Activated T-cell treated with anti-CD3 and anti-CD28 coated beads, Interleukin-2, amount 50 U/mL, for 72 hours (primary cell): ENCODE results near the gene SEC24B. TPM values are rescaled to one million over a fixed set of nuclear protein-coding genes. Genes with fewer than 3 reads are reported as not detected.
A peak's percentile ranks its signal among the peaks of the same experiment; 100 is the strongest.
"Not testable (repeated sequence)": the region's sequence is repeated elsewhere in the genome, so short reads cannot be mapped to it uniquely, and the experiment has no call there.

ENCODE experiments used
- ATAC-seq, 2 donors: fragments of 150-1000 bp; cut with Tn5 transposase; replicated peaks in 1 of 2; 2 replicates each; pipeline ENCODE4 v1.10.0; 2021; ENCODE audit warnings: moderate library complexity in 2 of 2, mild to moderate bottlenecking in 1 of 2
- DNase-seq, 2 donors: peaks; one replicate each; pipeline ENCODE4 v3.0.0; 2021 to 2022; ENCODE audit warnings: mixed read lengths in 1 of 2
- H3K27ac Mint-ChIP-seq: one replicate; pipeline ENCODE4 v1.8.0; 2022; ENCODE audit warnings: mild to moderate bottlenecking, moderate library complexity, mixed read lengths
- H3K27me3 Mint-ChIP-seq: one replicate; pipeline ENCODE4 v1.8.0; 2022; ENCODE audit warnings: low read depth, mixed read lengths
- H3K36me3 Mint-ChIP-seq, 2 donors: one replicate each; pipeline ENCODE4 v1.8.0; 2022; ENCODE audit warnings: mixed read lengths in 2 of 2, mild to moderate bottlenecking in 1 of 2; ENCODE audit not compliant: insufficient read depth in 2 of 2
- H3K4me1 Mint-ChIP-seq: one replicate; pipeline ENCODE4 v1.8.0; 2022; ENCODE audit warnings: low read depth, mixed read lengths
- H3K4me3 Mint-ChIP-seq, 2 donors: one replicate each; pipeline ENCODE4 v1.8.0; 2022; ENCODE audit warnings: mild to moderate bottlenecking in 2 of 2, mixed read lengths in 2 of 2, moderate library complexity in 2 of 2
- H3K9me3 Mint-ChIP-seq, 2 donors: one replicate each; pipeline ENCODE4 v1.8.0; 2022; ENCODE audit warnings: mixed read lengths in 2 of 2
- total RNA-seq, 2 donors: library from RNA; stranded (reverse); gene quantifications; one replicate each; pipeline ENCODE4 v1.2.3, GENCODE V29; 2022

The SEC24B gene
- total RNA-seq, 2 donors from 2014 or later, result 25.0 to 25.8 TPM

DNA sequence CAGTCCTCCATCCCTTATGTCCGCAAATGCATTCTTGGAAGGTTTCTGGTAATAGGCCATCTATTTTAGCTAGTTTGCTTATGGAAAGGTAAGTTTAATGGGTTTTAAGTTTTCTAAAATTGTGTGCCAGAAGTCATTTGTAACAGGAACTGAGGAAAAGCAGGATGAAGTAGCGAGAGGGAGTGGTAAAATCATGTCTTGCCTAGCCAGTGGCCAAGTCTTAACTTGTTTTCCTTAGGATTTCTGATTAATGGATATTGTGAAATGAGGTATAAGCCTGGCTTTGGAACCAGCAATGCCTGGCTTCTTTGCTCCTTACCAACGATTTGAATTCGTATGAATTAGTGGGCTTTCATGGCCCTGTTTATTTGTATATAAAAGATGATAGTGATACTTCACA is 7.3 kb downstream of the SEC24B start:
- ATAC-seq (no peak), DNase-seq (no peak)
- Mint-ChIP-seq H3K27ac (no peak overlapping the region), H3K36me3 (peaks cover 5% of the 10 kb centered on the region in 2 donors), H3K27me3 (no peaks in the 10 kb centered on the region), H3K4me3 (no peak overlapping the region), H3K9me3 (peaks cover 0 to under 1% of the 10 kb centered on the region in 2 donors), H3K4me1 (peaks cover 78% of the 10 kb centered on the region)

DNA sequence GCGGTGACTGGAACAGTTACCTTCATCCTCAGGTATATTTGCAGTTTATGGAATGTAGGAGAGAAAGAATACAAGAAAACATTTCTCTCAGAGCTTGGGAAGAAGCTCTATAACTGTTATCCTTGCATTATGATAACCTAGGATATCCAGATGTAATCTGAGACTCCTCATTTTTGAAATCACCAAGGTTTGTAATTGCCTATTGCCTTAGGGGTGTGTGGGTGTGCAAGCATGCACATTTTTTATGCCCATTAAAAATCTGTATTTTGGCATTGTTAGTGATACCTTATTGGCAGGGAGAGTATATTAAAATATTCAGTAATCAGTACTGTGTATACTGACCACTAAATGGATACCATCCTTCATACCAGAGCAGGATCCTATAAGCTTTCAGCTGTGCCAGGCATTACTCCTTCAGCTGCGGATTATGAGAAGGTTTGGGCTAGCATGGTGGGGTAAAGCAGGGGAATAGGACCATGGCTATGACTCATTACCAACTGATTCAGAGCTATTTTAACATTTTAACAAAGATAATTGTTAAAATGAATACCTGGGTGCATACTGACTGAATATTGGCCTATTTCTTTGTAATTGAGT is 8.3 kb downstream of the SEC24B start:
- DNase-seq (no peak), ATAC-seq (no peak)
- no peaks in the 10 kb centered on the region for H3K27me3 Mint-ChIP-seq
- no peak overlapping the region for H3K27ac Mint-ChIP-seq
- H3K36me3 Mint-ChIP-seq, result peaks cover 6 to 13% of the 10 kb centered on the region in 2 donors
- H3K9me3 Mint-ChIP-seq, result peaks cover 0 to 2% of the 10 kb centered on the region in 2 donors
- H3K4me1 Mint-ChIP-seq, result peaks cover 73% of the 10 kb centered on the region
- H3K4me3 Mint-ChIP-seq, result no peak overlapping the region

DNA sequence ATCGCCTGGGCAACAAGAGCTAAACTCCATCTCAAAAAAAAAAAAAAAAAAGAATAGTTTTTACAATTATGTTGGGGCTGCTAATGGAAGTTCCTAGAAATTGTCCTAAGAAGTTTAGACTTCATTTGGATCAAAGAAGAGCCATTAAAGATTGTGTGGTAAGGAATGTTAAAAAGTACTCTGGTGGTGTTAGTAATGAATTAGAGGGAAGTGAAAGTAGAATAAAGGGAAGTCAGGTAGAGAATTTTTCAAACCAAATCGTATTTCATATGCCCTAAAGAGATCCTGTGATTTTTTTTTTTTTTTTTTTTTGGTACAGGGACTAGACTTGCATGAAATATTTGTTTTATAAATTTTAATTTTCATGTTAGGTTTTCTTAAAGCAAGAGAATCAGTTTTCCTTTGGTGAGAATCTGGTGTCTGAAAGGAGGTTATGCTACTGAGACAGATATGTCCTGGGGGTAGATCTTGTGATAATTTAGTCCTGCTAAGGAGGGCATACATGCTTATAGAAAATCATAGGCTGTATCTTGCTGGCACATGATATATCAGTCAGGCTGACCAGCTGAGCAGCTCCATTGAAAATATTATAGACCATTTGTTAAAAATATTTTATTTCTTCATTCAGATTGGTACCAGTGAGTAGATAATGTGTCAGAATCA is 10.7 kb downstream of the SEC24B start:
- Mint-ChIP-seq H3K4me1 (peaks cover 65% of the 10 kb centered on the region), H3K27ac (no peak overlapping the region), H3K9me3 (peaks cover 0 to 2% of the 10 kb centered on the region in 2 donors), H3K36me3 (peaks cover 6 to 14% of the 10 kb centered on the region in 2 donors), H3K4me3 (no peak overlapping the region), H3K27me3 (no peaks in the 10 kb centered on the region)
- ATAC-seq (no peak), DNase-seq (no peak)

DNA sequence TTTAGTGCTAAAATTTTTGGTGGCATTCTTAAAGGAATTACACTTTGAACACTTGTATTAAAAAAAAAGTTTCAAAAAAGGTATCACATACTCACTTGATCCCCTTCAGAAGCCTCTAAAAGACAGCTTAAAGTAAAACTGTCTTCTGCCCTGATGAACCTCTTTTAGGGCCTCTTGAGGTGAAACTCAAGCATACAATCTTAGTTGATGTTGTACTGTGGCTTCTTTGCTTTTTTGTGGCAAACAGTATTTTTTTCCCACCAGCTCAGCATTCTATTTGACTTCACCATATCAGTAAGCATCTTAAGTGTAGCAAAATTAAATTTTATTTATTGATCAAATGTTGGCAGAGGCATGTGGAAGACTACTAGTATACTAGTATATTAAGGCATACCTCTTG is 13.7 kb downstream of the SEC24B start:
- H3K36me3 Mint-ChIP-seq, result peaks cover 8 to 19% of the 10 kb centered on the region in 2 donors
- no peak overlapping the region for H3K4me3 Mint-ChIP-seq
- peaks cover 0 to 2% of the 10 kb centered on the region in 2 donors for H3K9me3 Mint-ChIP-seq
- ATAC-seq, result no peak
- peak overlapping the region; percentile 32 for H3K27ac Mint-ChIP-seq
- peaks cover 41% of the 10 kb centered on the region for H3K4me1 Mint-ChIP-seq
- no peak for DNase-seq
- H3K27me3 Mint-ChIP-seq, result no peaks in the 10 kb centered on the region

DNA sequence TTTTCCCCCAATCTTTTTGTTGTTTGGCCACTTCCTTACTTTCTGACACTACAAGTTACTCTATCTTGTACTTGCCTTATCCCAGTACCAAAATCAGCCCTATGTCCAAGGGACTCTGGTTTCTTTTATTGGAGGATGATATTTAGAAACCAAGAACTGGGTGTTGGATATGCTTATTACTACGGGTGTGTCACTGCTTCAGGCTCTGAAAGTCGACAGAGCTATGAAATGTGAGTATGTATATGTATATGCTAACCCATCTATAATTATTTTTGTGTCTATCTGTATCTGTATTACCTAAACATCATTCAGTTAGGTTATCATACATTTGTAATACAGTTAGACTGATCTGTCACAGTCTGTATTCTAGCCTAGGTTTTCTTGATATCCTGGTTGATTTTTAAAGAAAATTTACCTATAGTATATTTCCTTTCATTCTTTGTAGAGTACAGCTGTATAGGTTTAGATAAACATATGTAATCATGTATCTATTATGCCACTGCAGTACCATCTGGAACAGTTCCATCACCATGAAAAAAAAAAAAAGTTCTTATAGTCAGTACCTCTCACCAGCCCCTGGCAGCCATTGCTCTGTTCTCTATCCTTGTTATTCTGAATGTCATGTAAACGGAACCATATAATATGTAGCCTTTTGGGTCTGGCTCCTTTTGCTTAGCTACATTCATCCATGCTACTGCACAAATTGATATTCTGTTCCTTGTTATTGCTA is 18.1 kb downstream of the SEC24B start:
- Mint-ChIP-seq H3K27me3 (no peaks in the 10 kb centered on the region), H3K4me3 (no peak overlapping the region), H3K4me1 (peaks cover 28% of the 10 kb centered on the region), H3K36me3 (peaks cover 4 to 14% of the 10 kb centered on the region in 2 donors), H3K27ac (no peak overlapping the region), H3K9me3 (no peaks in the 10 kb centered on the region)
- DNase-seq, result no peak
- ATAC-seq, result no peak

DNA sequence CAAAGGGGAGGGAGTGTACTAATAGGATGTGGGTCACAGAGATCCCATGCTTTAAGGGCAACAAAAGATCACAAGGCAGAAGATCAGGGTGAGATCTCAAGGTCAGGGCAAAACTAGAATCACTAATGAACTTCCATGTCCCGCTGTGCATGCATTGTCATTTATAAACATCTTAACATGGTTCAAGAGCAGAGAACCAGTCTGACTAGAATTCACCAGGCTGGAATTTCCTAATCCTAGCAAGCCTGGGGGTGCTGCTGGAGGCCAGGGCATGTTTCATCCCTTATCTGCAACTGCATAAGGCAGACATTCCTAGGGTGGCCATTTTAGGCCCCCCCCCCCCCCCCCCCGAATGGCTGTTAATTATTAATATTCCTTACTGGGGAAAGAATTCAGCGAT is 19.5 kb downstream of the SEC24B start:
- H3K4me3 Mint-ChIP-seq, H3K9me3 Mint-ChIP-seq, DNase-seq, H3K27ac Mint-ChIP-seq, H3K27me3 Mint-ChIP-seq, ATAC-seq: not testable (repeated sequence)
- Mint-ChIP-seq H3K4me1 (peaks cover 18% of the 10 kb centered on the region), H3K36me3 (peaks cover 4 to 11% of the 10 kb centered on the region in 2 donors)

DNA sequence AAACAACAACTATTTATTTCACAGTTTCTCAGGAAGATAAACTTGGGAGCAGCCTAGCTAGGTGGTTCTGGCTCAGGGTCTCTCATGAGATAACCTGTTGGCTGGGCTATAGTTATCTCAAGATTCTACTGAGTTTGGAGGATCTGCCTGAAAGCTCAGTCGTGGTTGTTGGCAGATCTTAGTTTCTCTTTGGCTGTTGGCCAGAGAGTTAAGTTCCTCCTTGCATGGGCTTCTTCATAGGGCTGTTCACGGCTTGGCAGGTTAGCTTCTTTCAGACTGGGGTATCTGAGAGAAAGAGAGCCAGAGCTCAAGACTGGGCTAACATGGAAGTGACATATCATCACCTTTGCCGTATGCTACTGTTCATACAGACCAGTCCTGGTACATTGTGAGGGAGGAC is 28.7 kb downstream of the SEC24B start:
- no peaks in the 10 kb centered on the region for H3K27me3 Mint-ChIP-seq
- DNase-seq (no peak), ATAC-seq (no peak)
- no peak overlapping the region for H3K4me3 Mint-ChIP-seq
- peaks cover 10 to 14% of the 10 kb centered on the region in 2 donors for H3K36me3 Mint-ChIP-seq
- no peak overlapping the region for H3K27ac Mint-ChIP-seq
- H3K9me3 Mint-ChIP-seq, result no peaks in the 10 kb centered on the region
- peaks cover 16% of the 10 kb centered on the region for H3K4me1 Mint-ChIP-seq

DNA sequence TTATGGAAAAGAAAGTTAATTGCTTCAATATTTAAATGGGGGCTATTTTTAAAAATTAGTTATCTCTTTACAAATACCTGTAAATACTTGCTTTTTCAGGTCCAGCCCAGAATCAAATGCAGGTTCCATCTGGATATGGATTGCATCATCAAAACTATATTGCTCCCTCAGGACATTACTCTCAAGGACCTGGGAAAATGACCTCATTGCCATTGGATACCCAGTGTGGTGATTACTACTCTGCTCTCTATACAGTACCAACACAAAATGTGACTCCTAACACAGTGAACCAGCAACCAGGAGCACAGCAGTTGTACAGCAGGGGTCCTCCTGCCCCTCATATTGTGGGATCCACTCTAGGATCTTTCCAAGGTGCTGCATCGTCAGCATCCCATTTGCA is 29.2 kb downstream of the SEC24B start:
- DNase-seq (no peak), ATAC-seq (no peak)
- H3K27ac Mint-ChIP-seq, result no peak overlapping the region
- H3K4me1 Mint-ChIP-seq, result peaks cover 16% of the 10 kb centered on the region
- H3K27me3 Mint-ChIP-seq, result no peaks in the 10 kb centered on the region
- H3K4me3 Mint-ChIP-seq, result no peak overlapping the region
- peaks cover 10 to 14% of the 10 kb centered on the region in 2 donors for H3K36me3 Mint-ChIP-seq
- H3K9me3 Mint-ChIP-seq, result no peaks in the 10 kb centered on the region

DNA sequence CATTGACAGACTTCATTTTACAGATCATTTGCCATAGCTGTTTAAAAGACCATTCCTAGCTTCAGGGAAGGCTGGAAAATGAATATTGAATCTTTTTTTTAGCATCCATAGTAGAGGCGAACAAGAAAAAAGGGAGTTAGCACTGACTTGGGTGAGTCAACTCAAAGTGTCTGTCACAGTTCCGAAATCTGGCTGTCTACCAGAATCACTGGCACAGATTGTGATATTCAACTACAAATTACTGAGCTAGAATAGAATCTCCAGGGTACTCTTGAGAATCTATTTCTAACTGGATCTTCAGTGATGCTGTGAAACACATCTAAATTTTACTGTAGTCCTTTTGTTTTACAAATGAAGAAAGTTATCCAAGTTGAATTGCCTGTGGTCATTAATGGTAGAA is 31.5 kb downstream of the SEC24B start:
- no peaks in the 10 kb centered on the region for H3K9me3 Mint-ChIP-seq
- DNase-seq, result no peak
- no peak overlapping the region for H3K4me3 Mint-ChIP-seq
- H3K27me3 Mint-ChIP-seq, result no peaks in the 10 kb centered on the region
- peaks cover 5% of the 10 kb centered on the region for H3K4me1 Mint-ChIP-seq
- H3K36me3 Mint-ChIP-seq, result peaks cover 10 to 14% of the 10 kb centered on the region in 2 donors
- H3K27ac Mint-ChIP-seq, result no peak overlapping the region
- ATAC-seq, result no peak

DNA sequence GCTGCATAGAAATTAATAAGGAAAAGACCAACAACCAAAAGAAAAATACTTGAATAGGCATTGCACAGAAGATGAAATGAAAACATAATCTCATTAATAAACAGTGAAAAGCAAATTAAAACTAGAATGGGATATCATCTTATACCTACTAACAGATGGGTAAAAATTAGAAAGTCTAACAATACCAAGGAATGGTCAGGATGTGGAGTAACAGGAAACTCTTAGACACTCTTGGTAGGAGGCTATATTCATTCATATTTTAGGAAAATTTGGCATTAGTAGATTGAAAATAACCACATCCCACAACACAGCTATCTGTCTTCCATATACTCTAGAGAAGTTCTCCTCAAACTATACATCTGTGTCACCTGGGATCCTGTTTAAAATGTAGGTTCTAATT is 36.3 kb downstream of the SEC24B start:
- Mint-ChIP-seq H3K36me3 (peaks cover 2 to 16% of the 10 kb centered on the region in 2 donors), H3K27ac (peak overlapping the region; percentile 19), H3K9me3 (no peaks in the 10 kb centered on the region), H3K27me3 (no peaks in the 10 kb centered on the region), H3K4me1 (peaks cover 45% of the 10 kb centered on the region), H3K4me3 (no peak overlapping the region)
- ATAC-seq (no peak), DNase-seq (no peak)

DNA sequence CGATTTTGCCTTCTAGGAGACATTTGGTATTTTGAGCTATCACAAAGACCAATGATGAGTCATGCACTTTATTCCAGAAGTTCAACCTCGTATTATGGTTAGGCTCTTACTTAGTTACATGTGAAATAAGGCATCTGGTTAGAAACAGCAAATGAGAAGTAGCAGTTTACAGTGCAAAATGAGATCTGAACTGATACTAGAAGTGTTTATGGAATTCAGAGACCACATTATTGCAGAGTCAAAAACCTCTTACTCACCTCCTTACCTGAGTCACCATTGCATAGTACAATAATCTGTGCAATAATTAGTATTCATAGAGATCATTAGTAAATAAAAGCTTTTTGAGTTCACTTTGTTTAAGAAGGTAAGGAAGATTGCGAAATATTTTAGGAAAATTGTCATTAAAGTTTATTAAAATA is 38.7 kb downstream of the SEC24B start:
- no peaks in the 10 kb centered on the region for H3K27me3 Mint-ChIP-seq
- no peak overlapping the region for H3K4me3 Mint-ChIP-seq
- H3K36me3 Mint-ChIP-seq, result peaks cover 1 to 16% of the 10 kb centered on the region in 2 donors
- peaks cover 56% of the 10 kb centered on the region for H3K4me1 Mint-ChIP-seq
- DNase-seq, result no peak
- H3K9me3 Mint-ChIP-seq, result no peaks in the 10 kb centered on the region
- H3K27ac Mint-ChIP-seq, result no peak overlapping the region
- peak; percentile 74 to 85 for ATAC-seq

DNA sequence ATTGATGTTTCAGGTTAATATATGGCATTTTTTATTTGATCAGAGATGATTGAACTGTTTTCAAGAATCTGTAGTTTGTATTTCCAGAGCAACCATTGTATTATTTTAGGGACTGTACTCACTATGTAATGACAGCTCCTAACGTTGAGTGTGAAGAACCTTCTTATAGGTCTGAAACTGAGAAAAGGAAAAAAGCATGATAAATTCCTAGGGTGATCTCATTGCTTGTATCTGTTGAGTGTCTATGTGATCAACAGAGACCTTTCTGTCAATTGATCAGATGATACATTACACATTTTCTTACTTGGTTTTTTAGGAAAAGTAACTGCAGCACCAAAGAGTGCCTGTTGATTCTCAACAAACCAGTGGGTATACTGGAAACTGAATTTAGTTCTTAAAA is 40.2 kb downstream of the SEC24B start:
- DNase-seq, result no peak
- Mint-ChIP-seq H3K27me3 (no peaks in the 10 kb centered on the region), H3K4me1 (peaks cover 56% of the 10 kb centered on the region), H3K36me3 (peaks cover 1 to 16% of the 10 kb centered on the region in 2 donors), H3K9me3 (no peaks in the 10 kb centered on the region), H3K27ac (peak overlapping the region; percentile 15), H3K4me3 (no peak overlapping the region)
- ATAC-seq, result peak; percentile 59 to 68

DNA sequence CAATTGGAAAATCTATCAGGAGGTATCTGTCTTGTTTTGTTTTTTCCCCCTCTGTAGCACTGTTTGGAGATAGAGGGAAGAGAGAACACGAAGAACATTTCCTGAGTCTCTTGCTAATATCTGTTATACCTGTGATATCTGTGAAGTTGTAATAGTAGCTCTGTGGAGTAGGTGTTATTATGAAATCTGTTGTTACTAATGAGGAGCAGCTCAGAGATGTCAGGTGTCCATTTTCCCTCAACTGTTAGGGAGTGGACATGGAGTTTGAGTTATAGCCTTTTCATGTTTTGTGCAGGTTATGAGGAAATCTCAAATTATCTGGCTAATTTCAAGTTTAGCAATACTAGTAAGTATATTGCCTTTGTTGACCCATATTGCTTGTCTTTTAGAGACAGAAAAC is 52.4 kb downstream of the SEC24B start:
- Mint-ChIP-seq H3K36me3 (peaks cover 6% of the 10 kb centered on the region in 2 donors), H3K4me3 (no peak overlapping the region), H3K27ac (no peak overlapping the region), H3K27me3 (no peaks in the 10 kb centered on the region), H3K4me1 (peaks cover 4% of the 10 kb centered on the region), H3K9me3 (no peaks in the 10 kb centered on the region)
- ATAC-seq, result no peak
- DNase-seq, result no peak
